Tibial nerve (tissue), 4 donors: ENCODE data around the gene CLIC5. TPM values are rescaled to one million over a fixed set of nuclear protein-coding genes. Genes with fewer than 3 reads are reported as not detected.

Experiments used
- DNase-seq, 2 donors: peaks; one replicate each; pipeline ENCODE4 v3.0.0-alpha.2; 2019; ENCODE audit warnings: low spot score in 2 of 2
- H3K27ac ChIP-seq, 4 donors: fragments of 200-600 bp; sonication (generic) in 3 of 4; one replicate each; pipeline ENCODE4 v1.5.1; 2017 to 2019; ENCODE audit warnings: mild to moderate bottlenecking in 1 of 4
- H3K27me3 ChIP-seq, 2 donors: fragments of 200-600 bp; sonication (generic) in 1 of 2; one replicate each; pipeline versions ENCODE4 v1.5.1 to v1.6.0; 2017 to 2019
- H3K36me3 ChIP-seq, 3 donors: fragments of 200-600 bp; sonication (generic); one replicate each; pipeline ENCODE4 v1.5.1; 2018 to 2019
- H3K4me1 ChIP-seq, 4 donors: fragments of 200-600 bp; sonication (generic) in 3 of 4; one replicate each; pipeline ENCODE4 v1.5.1; 2017 to 2019
- H3K4me3 ChIP-seq, 4 donors: fragments of 200-600 bp; sonication (generic) in 3 of 4; one replicate each; pipeline ENCODE4 v1.5.1; 2017 to 2019; ENCODE audit warnings: mild to moderate bottlenecking in 1 of 4, moderate library complexity in 1 of 4
- H3K9me3 ChIP-seq, 4 donors: fragments of 200-600 bp; sonication (generic) in 3 of 4; one replicate each; pipeline ENCODE4 v1.5.1; 2017 to 2019
- EP300 ChIP-seq, 2 donors: sonication (generic); formaldehyde crosslinking; IDR thresholded peaks; one replicate each; pipeline ENCODE4 v1.6.1; 2017; ENCODE audit warnings: antibody characterized with exemption in 2 of 2, mild to moderate bottlenecking in 1 of 2
- POLR2A ChIP-seq, 2 donors: fragments of 450-650 bp; IDR thresholded peaks; one replicate each; pipeline ENCODE4 v1.6.1; 2017; ENCODE audit warnings: antibody characterized with exemption in 2 of 2, mild to moderate bottlenecking in 2 of 2, moderate library complexity in 2 of 2
- WGBS, 2 donors: methylation state at CpG; one replicate each; pipeline ENCODE4 v1.1.5; 2018; 5-methylcytosine and 5-hydroxymethylcytosine counted together
- small RNA-seq: library from RNA; depleted of rRNA; stranded (forward); fragments of <200 nt; gene quantifications from one replicate; pipeline ENCODE3, GENCODE V24; 2016
- total RNA-seq, 4 donors: library from RNA; depleted of rRNA; stranded (reverse); fragments of >200 nt; gene quantifications; one replicate each; pipeline ENCODE4 v1.1.0, GENCODE V29; 2016
- TF ChIP-seq, protein P1 (sequence below), 5 experiments: fragments of 200-600 bp in 3 of 5; fragments of 450-650 bp in 2 of 5; sonication (generic) in 3 of 5; IDR thresholded peaks; one replicate each; pipeline ENCODE4 v1.5.1; 2016 to 2019; ENCODE audit warnings: antibody characterized with exemption in 5 of 5, mild to moderate bottlenecking in 3 of 5, moderate library complexity in 2 of 5

Gene CLIC5
- total RNA-seq, 4 donors from 2014 or later: 6.6 to 47.2 (median 34.8) TPM

DNA sequence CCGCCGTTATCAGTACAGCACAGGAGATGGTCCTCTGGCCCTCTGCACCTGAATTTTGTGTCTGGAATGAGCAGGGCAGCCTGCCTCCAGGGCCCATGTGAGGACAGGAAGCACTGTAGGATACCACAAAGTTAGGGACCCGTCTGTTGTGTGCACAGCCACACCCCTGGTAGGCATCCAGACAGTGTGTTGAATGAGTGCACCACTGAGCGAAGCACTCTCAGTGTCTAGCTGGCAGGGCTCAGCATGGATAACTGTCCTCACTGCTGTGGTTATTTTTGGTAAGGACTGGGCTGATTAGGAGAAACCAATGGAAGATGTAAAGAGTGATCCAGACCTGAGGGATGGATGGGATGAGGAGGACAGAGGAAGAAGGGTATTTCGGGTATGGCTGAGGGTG is 178.7 kb downstream of the CLIC5 start:
- Histone ChIP-seq H3K9me3 (no peaks in the 10 kb centered on the region), H3K4me1 (no peaks in the 10 kb centered on the region), H3K27me3 (no peaks in the 10 kb centered on the region), H3K27ac (no peak overlapping the region), H3K36me3 (no peaks in the 10 kb centered on the region), H3K4me3 (no peak overlapping the region)
- TF ChIP-seq EP300 (IDR thresholded peaks at IDR 0.05): no peak
- TF ChIP-seq POLR2A (IDR thresholded peaks at IDR 0.05): no peak
- TF ChIP-seq, protein P1, sequence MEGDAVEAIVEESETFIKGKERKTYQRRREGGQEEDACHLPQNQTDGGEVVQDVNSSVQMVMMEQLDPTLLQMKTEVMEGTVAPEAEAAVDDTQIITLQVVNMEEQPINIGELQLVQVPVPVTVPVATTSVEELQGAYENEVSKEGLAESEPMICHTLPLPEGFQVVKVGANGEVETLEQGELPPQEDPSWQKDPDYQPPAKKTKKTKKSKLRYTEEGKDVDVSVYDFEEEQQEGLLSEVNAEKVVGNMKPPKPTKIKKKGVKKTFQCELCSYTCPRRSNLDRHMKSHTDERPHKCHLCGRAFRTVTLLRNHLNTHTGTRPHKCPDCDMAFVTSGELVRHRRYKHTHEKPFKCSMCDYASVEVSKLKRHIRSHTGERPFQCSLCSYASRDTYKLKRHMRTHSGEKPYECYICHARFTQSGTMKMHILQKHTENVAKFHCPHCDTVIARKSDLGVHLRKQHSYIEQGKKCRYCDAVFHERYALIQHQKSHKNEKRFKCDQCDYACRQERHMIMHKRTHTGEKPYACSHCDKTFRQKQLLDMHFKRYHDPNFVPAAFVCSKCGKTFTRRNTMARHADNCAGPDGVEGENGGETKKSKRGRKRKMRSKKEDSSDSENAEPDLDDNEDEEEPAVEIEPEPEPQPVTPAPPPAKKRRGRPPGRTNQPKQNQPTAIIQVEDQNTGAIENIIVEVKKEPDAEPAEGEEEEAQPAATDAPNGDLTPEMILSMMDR (IDR thresholded peaks at IDR 0.05): no peak
- 80 to 88% methylated on average over 5 of the region's 5 CpGs for WGBS, 2 donors
- no peak for DNase-seq

DNA sequence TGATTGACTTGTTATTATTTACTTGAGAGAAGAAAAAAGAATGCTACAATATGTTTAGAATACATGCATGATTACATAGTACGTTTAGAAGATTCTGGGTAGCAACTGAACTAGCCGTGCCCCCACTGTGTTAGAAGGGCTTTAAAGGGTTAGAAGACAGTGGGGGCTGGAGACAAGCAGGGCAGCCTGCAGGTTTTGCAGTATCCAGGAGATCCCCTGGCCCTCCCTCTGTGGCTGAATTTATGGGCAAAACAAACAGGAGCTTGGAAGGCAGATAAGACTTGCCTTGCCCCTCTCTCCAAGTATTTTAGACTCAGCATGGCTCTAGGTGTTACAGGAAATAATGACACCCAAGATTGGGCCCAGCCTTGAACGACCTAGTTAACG is 179.2 kb downstream of the CLIC5 start:
- no peak overlapping the region for H3K4me3 ChIP-seq
- no peaks in the 10 kb centered on the region for H3K36me3 ChIP-seq
- no peak overlapping the region for H3K27ac ChIP-seq
- no peaks in the 10 kb centered on the region for H3K4me1 ChIP-seq
- H3K27me3 ChIP-seq: no peaks in the 10 kb centered on the region
- TF ChIP-seq EP300 (IDR thresholded peaks at IDR 0.05) (no peak), POLR2A (IDR thresholded peaks at IDR 0.05) (no peak)
- TF ChIP-seq, protein P1 (IDR thresholded peaks at IDR 0.05): no peak
- DNase-seq: no peak
- 66 to 71% methylated on average over 4 of the region's 4 CpGs for WGBS, 2 donors
- H3K9me3 ChIP-seq: no peaks in the 10 kb centered on the region

DNA sequence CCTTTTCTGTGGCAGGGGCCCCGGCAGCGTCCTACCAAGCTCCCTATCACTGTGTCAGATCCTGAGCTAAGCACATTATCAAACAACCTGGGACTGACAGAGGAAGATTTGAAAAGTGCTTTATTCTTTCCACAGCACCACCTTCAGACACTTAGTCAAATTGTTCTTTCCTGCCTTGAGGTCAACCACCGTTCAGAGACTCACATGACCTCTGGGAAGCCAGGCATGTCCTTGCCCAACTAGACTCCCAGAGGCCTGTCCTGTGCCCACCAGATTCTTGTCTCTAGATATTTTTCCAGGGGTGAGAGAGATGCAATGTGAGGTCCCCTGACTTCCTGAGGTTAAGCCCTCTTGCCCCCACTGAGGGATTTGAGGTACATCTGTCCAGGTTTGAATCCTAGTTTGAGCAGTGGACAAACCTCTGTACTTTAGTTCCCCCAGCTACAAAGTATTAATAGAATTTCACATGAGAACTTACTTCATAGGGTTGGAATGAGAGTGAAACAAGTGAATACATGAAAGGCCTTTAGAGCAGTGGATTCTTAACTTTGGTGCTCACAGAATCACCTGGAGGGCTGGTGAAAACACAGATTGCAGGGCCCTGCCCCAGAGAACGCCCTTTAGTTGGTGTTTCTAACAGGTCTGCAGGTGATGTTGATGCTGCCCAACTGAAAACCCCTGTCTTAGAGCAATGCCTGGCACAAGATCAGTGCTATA is 179.8 kb downstream of the CLIC5 start:
- no peak overlapping the region for H3K27ac ChIP-seq
- H3K36me3 ChIP-seq: no peaks in the 10 kb centered on the region
- TF ChIP-seq EP300 (IDR thresholded peaks at IDR 0.05): no peak
- TF ChIP-seq, protein P1 (IDR thresholded peaks at IDR 0.05): no peak
- no peak for TF ChIP-seq POLR2A (IDR thresholded peaks at IDR 0.05)

DNA sequence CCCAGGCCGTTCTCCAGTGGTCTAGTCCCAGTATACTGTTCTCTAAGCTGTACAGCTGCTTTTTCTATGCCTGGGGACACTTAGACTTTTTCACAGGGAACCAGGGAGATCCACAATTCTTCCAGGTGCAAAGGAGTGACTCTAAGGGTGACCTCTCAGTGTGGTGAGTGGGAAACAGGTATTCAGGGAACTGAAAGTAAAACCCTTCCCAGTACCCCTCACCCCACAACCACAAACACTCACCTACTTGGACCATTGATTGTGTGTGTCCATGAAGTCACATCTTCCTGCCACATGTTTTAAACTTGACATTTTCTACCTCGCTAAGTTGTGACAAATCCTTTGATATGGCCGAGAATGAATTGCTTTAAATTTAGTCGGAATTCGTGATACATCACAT is 183.6 kb downstream of the CLIC5 start:
- 90 to 95% methylated on average over 5 of the region's 5 CpGs for WGBS, 2 donors
- TF ChIP-seq POLR2A (IDR thresholded peaks at IDR 0.05): no peak
- no peak for TF ChIP-seq EP300 (IDR thresholded peaks at IDR 0.05)
- TF ChIP-seq, protein P1 (IDR thresholded peaks at IDR 0.05): no peak
- Histone ChIP-seq H3K9me3 (no peaks in the 10 kb centered on the region), H3K4me1 (no peaks in the 10 kb centered on the region), H3K27me3 (no peaks in the 10 kb centered on the region), H3K4me3 (no peak overlapping the region), H3K27ac (no peak overlapping the region), H3K36me3 (no peaks in the 10 kb centered on the region)
- DNase-seq: no peak

More for the DNA sequence above, 179.8 kb downstream of the CLIC5 start:
- H3K9me3 ChIP-seq: no peaks in the 10 kb centered on the region
- H3K4me3 ChIP-seq: no peak overlapping the region
- WGBS, 2 donors: 77 to 78% methylated on average over 4 of the region's 4 CpGs
- no peak for DNase-seq
- H3K27me3 ChIP-seq: no peaks in the 10 kb centered on the region
- H3K4me1 ChIP-seq: no peaks in the 10 kb centered on the region

Small RNAs within 50 kb of the gene (small RNA-seq; reads per million reads assigned to genes)
- gene RNU6-754P: not detected

Other genes with a start within 250 kb of the CLIC5 start
- 10 to 100 TPM; 13.8 to 22.0 (median 18.9) TPM for gene ENPP4, start 114.1 kb upstream of the CLIC5 start, total RNA-seq
- 1 to 10 TPM in 2 of 4 donors, under 1 TPM in 2; 0.30 to 2.3 (median 1.2) TPM for gene ENPP5, start 155.1 kb upstream of the CLIC5 start, total RNA-seq